ENCODE measurements around the gene SIKE1.

- TF ChIP-seq, protein P1, sequence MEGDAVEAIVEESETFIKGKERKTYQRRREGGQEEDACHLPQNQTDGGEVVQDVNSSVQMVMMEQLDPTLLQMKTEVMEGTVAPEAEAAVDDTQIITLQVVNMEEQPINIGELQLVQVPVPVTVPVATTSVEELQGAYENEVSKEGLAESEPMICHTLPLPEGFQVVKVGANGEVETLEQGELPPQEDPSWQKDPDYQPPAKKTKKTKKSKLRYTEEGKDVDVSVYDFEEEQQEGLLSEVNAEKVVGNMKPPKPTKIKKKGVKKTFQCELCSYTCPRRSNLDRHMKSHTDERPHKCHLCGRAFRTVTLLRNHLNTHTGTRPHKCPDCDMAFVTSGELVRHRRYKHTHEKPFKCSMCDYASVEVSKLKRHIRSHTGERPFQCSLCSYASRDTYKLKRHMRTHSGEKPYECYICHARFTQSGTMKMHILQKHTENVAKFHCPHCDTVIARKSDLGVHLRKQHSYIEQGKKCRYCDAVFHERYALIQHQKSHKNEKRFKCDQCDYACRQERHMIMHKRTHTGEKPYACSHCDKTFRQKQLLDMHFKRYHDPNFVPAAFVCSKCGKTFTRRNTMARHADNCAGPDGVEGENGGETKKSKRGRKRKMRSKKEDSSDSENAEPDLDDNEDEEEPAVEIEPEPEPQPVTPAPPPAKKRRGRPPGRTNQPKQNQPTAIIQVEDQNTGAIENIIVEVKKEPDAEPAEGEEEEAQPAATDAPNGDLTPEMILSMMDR (conservative IDR thresholded peaks at IDR 0.05; ENCODE audit: low read length) = no peak
- TF ChIP-seq EZH2phosphoT487 (IDR thresholded peaks at IDR 0.05; ENCODE audit: borderline replicate concordance, low read depth, low read length) = no peak
Observed at GRCh38 chr1:114794038-114794437, 13.6 kb upstream of the SIKE1 start.
